Natural killer cell treated with Interleukin-12 subunit alpha and Interleukin-12 subunit beta and Interleukin-15 and Interleukin-18, amount 100 ng/mL, for 72 hours (primary cell): ENCODE results near the gene GAL3ST2. TPM values are rescaled to one million over a fixed set of nuclear protein-coding genes. Genes with fewer than 3 reads are reported as not detected.

ENCODE experiments used
- total RNA-seq, 2 donors: library from RNA; stranded (reverse); gene quantifications; one replicate each; pipeline ENCODE4 v1.2.3, GENCODE V29; 2022

GAL3ST2 gene
- total RNA-seq, 2 donors from 2014 or later, result 0.83 to 2.8 TPM

Other genes with a start within 250 kb of the GAL3ST2 start
- gene BOK, start 218.1 kb upstream of the GAL3ST2 start, total RNA-seq, result 1 to 10 TPM; 1.0 to 2.2 TPM
- 10 to 100 TPM; 26.9 to 55.9 TPM for gene THAP4, start 139.7 kb upstream of the GAL3ST2 start, total RNA-seq
- 100 to 1,000 TPM in 1 of 2 donors, 10 to 100 TPM in 1; 96.2 to 127 TPM for gene ATG4B, start 139.1 kb upstream of the GAL3ST2 start, total RNA-seq
- gene DTYMK, start 90.0 kb upstream of the GAL3ST2 start, total RNA-seq, result 100 to 1,000 TPM in 1 of 2 donors, 10 to 100 TPM in 1; 65.1 to 155 TPM
- 10 to 100 TPM; 27.8 to 70.6 TPM for gene ING5, start 74.8 kb upstream of the GAL3ST2 start, total RNA-seq
- 10 to 100 TPM; 36.6 to 60.1 TPM for gene D2HGDH, start 42.2 kb upstream of the GAL3ST2 start, total RNA-seq
- gene NEU4, start 32.4 kb downstream of the GAL3ST2 start, total RNA-seq, result 1 to 10 TPM in 1 of 2 donors, under 1 TPM in 1; 0.86 to 3.8 TPM
- under 1 TPM; 0.78 to 0.89 TPM for gene PDCD1, start 82.1 kb downstream of the GAL3ST2 start, total RNA-seq
- gene RTP5, start 92.9 kb downstream of the GAL3ST2 start, total RNA-seq, result not detected